ENCODE measurements around the gene TTC27.

TTC27 gene

GRCh38 chr2:32772638-32773447 lies 145.0 kb downstream of the TTC27 start:
- Histone ChIP-seq H3K4me2 (ENCODE audit: insufficient read depth, low read length, poor library complexity, severe bottlenecking) (no peak overlapping the region), H3K9me3 (replicated peaks in 1 of 2; ENCODE audit: control insufficient read depth in 2 of 2, insufficient read depth in 1 of 2, low read depth in 1 of 2, low read length in 2 of 2) (no peaks in the 10 kb centered on the region), H3K14ac (ENCODE audit: low read length) (no peak overlapping the region), H3K9ac (ENCODE audit: low read depth, low read length, poor library complexity) (no peak overlapping the region), H2BK5ac (ENCODE audit: low read length) (no peak overlapping the region), H2AK5ac (ENCODE audit: low read depth, low read length) (no peak overlapping the region), H3K23ac (ENCODE audit: low read depth, low read length, poor library complexity) (no peak overlapping the region), H3K79me1 (ENCODE audit: low read depth, low read length) (peaks cover 1% of the 10 kb centered on the region), H2BK15ac (ENCODE audit: low read length) (no peak overlapping the region), H4K8ac (ENCODE audit: low read depth, low read length) (no peak overlapping the region), H2AFZ (ENCODE audit: low read length) (peak overlapping the region; percentile 5), H3K36me3 (replicated peaks in 1 of 2; ENCODE audit: control insufficient read depth in 2 of 2, insufficient read depth in 2 of 2, low read length in 2 of 2) (no peaks in the 10 kb centered on the region), H2BK12ac (ENCODE audit: low read length) (no peak overlapping the region), H3K18ac (ENCODE audit: low read length) (no peak overlapping the region), H3K4me1 (ENCODE audit: control insufficient read depth in 2 of 2, insufficient read depth in 1 of 2, low read depth in 1 of 2, low read length in 2 of 2) (peaks cover 0 to 5% of the 10 kb centered on the region in 2 donors), H3K4ac (ENCODE audit: low read length) (no peak overlapping the region), H4K91ac (ENCODE audit: low read depth, low read length, poor library complexity) (no peak overlapping the region), H3K27ac (replicated peaks; ENCODE audit: low read length) (no peak overlapping the region), H3K27me3 (ENCODE audit: control insufficient read depth in 3 of 3, insufficient read depth in 3 of 3, low read depth in 1 of 3, low read length in 3 of 3) (no peaks in the 10 kb centered on the region), H3K4me3 (ENCODE audit: low read length in 2 of 2) (no peak overlapping the region), H2BK120ac (ENCODE audit: low read depth, low read length) (no peak overlapping the region)
- WGBS, 2 donors (ENCODE audit: extremely low coverage in 2 of 2, insufficient read length in 2 of 2, insufficient replicate concordance in 1 of 2) = no CpG with 5 or more reads among the region's 6 CpGs
- DNase-seq (ENCODE audit: low spot score) = peak; percentile 56

- H2BK15ac ChIP-seq (ENCODE audit: low read length) = no peak overlapping the region
- H3K23ac ChIP-seq (ENCODE audit: low read depth, low read length, poor library complexity) = no peak overlapping the region
- H3K27me3 ChIP-seq (ENCODE audit: control insufficient read depth in 3 of 3, insufficient read depth in 3 of 3, low read depth in 1 of 3, low read length in 3 of 3) = no peaks in the 10 kb centered on the region
- no peak for DNase-seq (ENCODE audit: low spot score)
- no peak overlapping the region for H4K8ac ChIP-seq (ENCODE audit: low read depth, low read length)
- H3K9ac ChIP-seq (ENCODE audit: low read depth, low read length, poor library complexity) = no peak overlapping the region
- no peak overlapping the region for H3K27ac ChIP-seq (replicated peaks; ENCODE audit: low read length)
- H3K4me3 ChIP-seq (ENCODE audit: low read length in 2 of 2) = no peak overlapping the region
- H3K36me3 ChIP-seq (replicated peaks in 1 of 2; ENCODE audit: control insufficient read depth in 2 of 2, insufficient read depth in 2 of 2, low read length in 2 of 2) = no peaks in the 10 kb centered on the region
- H2AK5ac ChIP-seq (ENCODE audit: low read depth, low read length) = no peak overlapping the region
- no peak overlapping the region for H2BK120ac ChIP-seq (ENCODE audit: low read depth, low read length)
- peaks cover 0 to 5% of the 10 kb centered on the region in 2 donors for H3K4me1 ChIP-seq (ENCODE audit: control insufficient read depth in 2 of 2, insufficient read depth in 1 of 2, low read depth in 1 of 2, low read length in 2 of 2)
- H3K4ac ChIP-seq (ENCODE audit: low read length) = no peak overlapping the region
- no peak overlapping the region for H3K4me2 ChIP-seq (ENCODE audit: insufficient read depth, low read length, poor library complexity, severe bottlenecking)
- H3K79me1 ChIP-seq (ENCODE audit: low read depth, low read length) = peaks cover 1% of the 10 kb centered on the region
- no peak overlapping the region for H2BK12ac ChIP-seq (ENCODE audit: low read length)
- no peak overlapping the region for H4K91ac ChIP-seq (ENCODE audit: low read depth, low read length, poor library complexity)
- whole genome bisulfite sequencing, 2 donors (ENCODE audit: extremely low coverage in 2 of 2, insufficient read length in 2 of 2, insufficient replicate concordance in 1 of 2) = no CpG with 5 or more reads among the region's 5 CpGs
- no peaks in the 10 kb centered on the region for H3K9me3 ChIP-seq (replicated peaks in 1 of 2; ENCODE audit: control insufficient read depth in 2 of 2, insufficient read depth in 1 of 2, low read depth in 1 of 2, low read length in 2 of 2)
- no peak overlapping the region for H3K14ac ChIP-seq (ENCODE audit: low read length)
- H3K18ac ChIP-seq (ENCODE audit: low read length) = no peak overlapping the region
- H2AFZ ChIP-seq (ENCODE audit: low read length) = no peak overlapping the region
- H2BK5ac ChIP-seq (ENCODE audit: low read length) = no peak overlapping the region
Measured at GRCh38 chr2:32773448-32773808, 145.6 kb downstream of the TTC27 start.

GRCh38 chr2:32775954-32776353 lies 148.1 kb downstream of the TTC27 start:
- no peak overlapping the region for H3K18ac ChIP-seq (ENCODE audit: low read length)
- H3K27ac ChIP-seq (replicated peaks; ENCODE audit: low read length) = no peak overlapping the region
- no peak overlapping the region for H2BK5ac ChIP-seq (ENCODE audit: low read length)
- H3K4me1 ChIP-seq (ENCODE audit: control insufficient read depth in 2 of 2, insufficient read depth in 1 of 2, low read depth in 1 of 2, low read length in 2 of 2) = peaks cover 0 to 5% of the 10 kb centered on the region in 2 donors
- no peak overlapping the region for H3K23ac ChIP-seq (ENCODE audit: low read depth, low read length, poor library complexity)
- no peak overlapping the region for H2AFZ ChIP-seq (ENCODE audit: low read length)
- no peak overlapping the region for H4K91ac ChIP-seq (ENCODE audit: low read depth, low read length, poor library complexity)
- H3K4ac ChIP-seq (ENCODE audit: low read length) = no peak overlapping the region
- H3K14ac ChIP-seq (ENCODE audit: low read length) = no peak overlapping the region
- H2BK12ac ChIP-seq (ENCODE audit: low read length) = no peak overlapping the region
- no peak overlapping the region for H2BK15ac ChIP-seq (ENCODE audit: low read length)
- no peak overlapping the region for H3K9ac ChIP-seq (ENCODE audit: low read depth, low read length, poor library complexity)
- no CpG with 5 or more reads among the region's 1 CpG for whole genome bisulfite sequencing, 2 donors (ENCODE audit: extremely low coverage in 2 of 2, insufficient read length in 2 of 2, insufficient replicate concordance in 1 of 2)
- DNase-seq (ENCODE audit: low spot score) = no peak
- no peak overlapping the region for H3K4me3 ChIP-seq (ENCODE audit: low read length in 2 of 2)
- H3K79me1 ChIP-seq (ENCODE audit: low read depth, low read length) = peaks cover 1% of the 10 kb centered on the region
- no peak overlapping the region for H2AK5ac ChIP-seq (ENCODE audit: low read depth, low read length)
- H3K36me3 ChIP-seq (replicated peaks in 1 of 2; ENCODE audit: control insufficient read depth in 2 of 2, insufficient read depth in 2 of 2, low read length in 2 of 2) = no peaks in the 10 kb centered on the region
- H2BK120ac ChIP-seq (ENCODE audit: low read depth, low read length) = no peak overlapping the region
- peaks cover 0 to 6% of the 10 kb centered on the region in 2 donors for H3K9me3 ChIP-seq (replicated peaks in 1 of 2; ENCODE audit: control insufficient read depth in 2 of 2, insufficient read depth in 1 of 2, low read depth in 1 of 2, low read length in 2 of 2)
- no peaks in the 10 kb centered on the region for H3K27me3 ChIP-seq (ENCODE audit: control insufficient read depth in 3 of 3, insufficient read depth in 3 of 3, low read depth in 1 of 3, low read length in 3 of 3)
- no peak overlapping the region for H3K4me2 ChIP-seq (ENCODE audit: insufficient read depth, low read length, poor library complexity, severe bottlenecking)
- H4K8ac ChIP-seq (ENCODE audit: low read depth, low read length) = no peak overlapping the region

DNA sequence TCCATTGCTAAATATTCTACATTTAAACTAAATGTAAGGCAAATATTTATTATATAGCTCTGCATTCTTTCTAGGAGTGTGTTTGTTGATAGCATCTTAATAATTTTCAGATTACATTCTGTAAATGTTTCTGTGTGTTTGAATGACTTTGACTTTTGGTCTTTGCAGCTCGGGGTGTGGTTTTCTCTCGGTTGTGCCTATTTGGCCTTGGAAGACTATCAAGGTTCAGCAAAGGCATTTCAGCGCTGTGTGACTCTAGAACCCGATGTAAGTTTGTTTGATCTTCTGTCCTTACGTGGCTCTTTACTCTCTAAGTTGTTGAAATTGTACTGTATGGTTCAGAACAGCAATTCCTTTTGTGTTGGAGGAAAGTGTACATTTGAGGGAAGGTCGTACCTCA lies 149.9 kb downstream of the TTC27 start:
- Histone ChIP-seq H2AFZ (ENCODE audit: low read length) (no peak overlapping the region), H3K18ac (ENCODE audit: low read length) (no peak overlapping the region), H2AK5ac (ENCODE audit: low read depth, low read length) (no peak overlapping the region), H4K8ac (ENCODE audit: low read depth, low read length) (no peak overlapping the region), H3K9ac (ENCODE audit: low read depth, low read length, poor library complexity) (no peak overlapping the region), H3K79me1 (ENCODE audit: low read depth, low read length) (peaks cover 1% of the 10 kb centered on the region), H3K4me2 (ENCODE audit: insufficient read depth, low read length, poor library complexity, severe bottlenecking) (no peak overlapping the region), H2BK15ac (ENCODE audit: low read length) (no peak overlapping the region), H3K4me3 (ENCODE audit: low read length in 2 of 2) (no peak overlapping the region), H2BK120ac (ENCODE audit: low read depth, low read length) (no peak overlapping the region), H3K4me1 (ENCODE audit: control insufficient read depth in 2 of 2, insufficient read depth in 1 of 2, low read depth in 1 of 2, low read length in 2 of 2) (peaks cover 0 to 5% of the 10 kb centered on the region in 2 donors), H3K36me3 (replicated peaks in 1 of 2; ENCODE audit: control insufficient read depth in 2 of 2, insufficient read depth in 2 of 2, low read length in 2 of 2) (no peaks in the 10 kb centered on the region), H2BK12ac (ENCODE audit: low read length) (no peak overlapping the region), H3K14ac (ENCODE audit: low read length) (no peak overlapping the region), H3K27ac (replicated peaks; ENCODE audit: low read length) (no peak overlapping the region), H3K23ac (ENCODE audit: low read depth, low read length, poor library complexity) (no peak overlapping the region), H4K91ac (ENCODE audit: low read depth, low read length, poor library complexity) (no peak overlapping the region), H3K4ac (ENCODE audit: low read length) (no peak overlapping the region), H3K27me3 (ENCODE audit: control insufficient read depth in 3 of 3, insufficient read depth in 3 of 3, low read depth in 1 of 3, low read length in 3 of 3) (no peaks in the 10 kb centered on the region), H3K9me3 (replicated peaks in 1 of 2; ENCODE audit: control insufficient read depth in 2 of 2, insufficient read depth in 1 of 2, low read depth in 1 of 2, low read length in 2 of 2) (peaks cover 0 to 12% of the 10 kb centered on the region in 2 donors), H2BK5ac (ENCODE audit: low read length) (no peak overlapping the region)
- no peak for DNase-seq (ENCODE audit: low spot score)
- WGBS, 2 donors (ENCODE audit: extremely low coverage in 2 of 2, insufficient read length in 2 of 2, insufficient replicate concordance in 1 of 2) = no CpG with 5 or more reads among the region's 6 CpGs
